Measurements from ENCODE around the gene ASPHD2. TPM values are rescaled to one million over a fixed set of nuclear protein-coding genes. Genes with fewer than 3 reads are reported as not detected.

The ASPHD2 gene
- total and polyA plus RNA-seq, 2 of the 13 experiments (the other 11 are each of a cell fraction or from before 2014, with no cell fraction given) = 0.04 TPM

GRCh38 chr22:26479792-26480610 lies 50.9 kb downstream of the ASPHD2 start (continued):
- TF ChIP-seq E2F5 (CRISPR knock-in tag; conservative IDR thresholded peaks at IDR 0.05) (no peak), ZBTB38 (CRISPR knock-in tag; IDR thresholded peaks at IDR 0.05) (no peak), PHF5A (CRISPR knock-in tag; IDR thresholded peaks at IDR 0.05; ENCODE audit: low read depth, unreplicated experiment) (no peak), ZNF296 (CRISPR knock-in tag; conservative IDR thresholded peaks at IDR 0.05) (no peak), ZNF121 (CRISPR knock-in tag; IDR thresholded peaks at IDR 0.05) (no peak), POLR2G (IDR thresholded peaks at IDR 0.05; ENCODE audit: low read depth, low read length) (peak; percentile 71; the same call in 1 of the 2 replicates), ZSCAN29 (CRISPR knock-in tag; conservative IDR thresholded peaks at IDR 0.05) (no peak), ATAD3A (CRISPR knock-in tag; IDR thresholded peaks at IDR 0.05) (no peak), ZNF713 (CRISPR knock-in tag; IDR thresholded peaks at IDR 0.05) (no peak), STAT5B (CRISPR knock-in tag; IDR thresholded peaks at IDR 0.05) (no peak), ZNF605 (CRISPR knock-in tag; IDR thresholded peaks at IDR 0.05) (no peak), ZNF703 (CRISPR knock-in tag; IDR thresholded peaks at IDR 0.05; ENCODE audit: borderline replicate concordance) (no peak), ATF7 (IDR thresholded peaks at IDR 0.05) (peak; percentile 77), ATF7 (CRISPR knock-in tag; IDR thresholded peaks at IDR 0.05) (no peak), SMARCC2 (IDR thresholded peaks at IDR 0.05) (no peak), SNAPC2 (CRISPR knock-in tag; IDR thresholded peaks at IDR 0.05) (no peak), ZNF510 (CRISPR knock-in tag; IDR thresholded peaks at IDR 0.05; ENCODE audit: low read depth) (no peak), TEF (CRISPR knock-in tag; IDR thresholded peaks at IDR 0.05) (peak; percentile 45; the same call in 1 of the 2 replicates), HMGXB3 (CRISPR knock-in tag; IDR thresholded peaks at IDR 0.05; ENCODE audit: borderline replicate concordance) (no peak), FOXK2 (IDR thresholded peaks at IDR 0.05) (no peak), ASH2L (IDR thresholded peaks at IDR 0.05; ENCODE audit: insufficient read length, low read depth, low read length) (peak; percentile 85), BRD4 (CRISPR knock-in tag; IDR thresholded peaks at IDR 0.05) (0 out of 2 replicates have a peak, but pooled peaks have one; percentile 27), ELF3 (CRISPR knock-in tag; IDR thresholded peaks at IDR 0.05) (peak; percentile 28), HDAC1 (CRISPR knock-in tag; IDR thresholded peaks at IDR 0.05) (peak; percentile 41; the same call in 1 of the 2 replicates), ZKSCAN8 (CRISPR knock-in tag; IDR thresholded peaks at IDR 0.05; ENCODE audit: borderline replicate concordance) (0 out of 2 replicates have a peak, but pooled peaks have one; percentile 14), U2AF1 (optimal IDR thresholded peaks at IDR 0.05; ENCODE audit: low read depth, low read length) (no peak), MATR3 (CRISPR knock-in tag; IDR thresholded peaks at IDR 0.05) (no peak)

Measured in HepG2 (cell line).